ENCODE results near the gene PIK3C3. TPM values are rescaled to one million over a fixed set of nuclear protein-coding genes. Genes with fewer than 3 reads are reported as not detected.

The PIK3C3 gene
- polyA plus RNA-seq, 1 donor from 2014 or later = 42.9 TPM

DNA sequence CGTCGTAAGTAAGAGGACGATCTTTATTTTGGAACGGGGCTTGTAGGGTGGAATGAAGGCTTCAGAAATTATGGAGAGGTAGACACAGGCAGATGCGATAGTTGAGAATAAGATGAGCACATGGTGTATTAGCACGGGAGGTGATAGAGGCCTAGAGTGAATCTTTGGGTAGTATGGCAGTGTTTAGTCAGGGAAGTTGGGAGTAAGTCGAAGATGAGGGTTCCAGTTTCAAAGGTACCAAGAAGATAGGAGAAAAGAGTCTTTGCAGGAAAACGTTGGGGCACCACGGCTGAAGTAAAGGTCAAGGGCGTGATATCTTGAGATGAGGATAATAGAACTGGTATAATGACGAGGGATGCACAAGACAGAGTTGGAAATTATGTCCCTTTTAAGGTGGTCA, 654 bp downstream of the PIK3C3 start:
- H3K9me2 ChIP-seq (ENCODE audit: insufficient read depth, low read length) = no peaks in the 10 kb centered on the region
- no peaks in the 10 kb centered on the region for H3K27me3 ChIP-seq (ENCODE audit: insufficient read depth, low read depth, low read length)
- H3K9ac ChIP-seq (ENCODE audit: low read length) = peak overlapping the region; percentile 68
- no peak for TF ChIP-seq MXI1 (conservative IDR thresholded peaks at IDR 0.05; ENCODE audit: poor library complexity, severe bottlenecking)
- TF ChIP-seq, protein P1, sequence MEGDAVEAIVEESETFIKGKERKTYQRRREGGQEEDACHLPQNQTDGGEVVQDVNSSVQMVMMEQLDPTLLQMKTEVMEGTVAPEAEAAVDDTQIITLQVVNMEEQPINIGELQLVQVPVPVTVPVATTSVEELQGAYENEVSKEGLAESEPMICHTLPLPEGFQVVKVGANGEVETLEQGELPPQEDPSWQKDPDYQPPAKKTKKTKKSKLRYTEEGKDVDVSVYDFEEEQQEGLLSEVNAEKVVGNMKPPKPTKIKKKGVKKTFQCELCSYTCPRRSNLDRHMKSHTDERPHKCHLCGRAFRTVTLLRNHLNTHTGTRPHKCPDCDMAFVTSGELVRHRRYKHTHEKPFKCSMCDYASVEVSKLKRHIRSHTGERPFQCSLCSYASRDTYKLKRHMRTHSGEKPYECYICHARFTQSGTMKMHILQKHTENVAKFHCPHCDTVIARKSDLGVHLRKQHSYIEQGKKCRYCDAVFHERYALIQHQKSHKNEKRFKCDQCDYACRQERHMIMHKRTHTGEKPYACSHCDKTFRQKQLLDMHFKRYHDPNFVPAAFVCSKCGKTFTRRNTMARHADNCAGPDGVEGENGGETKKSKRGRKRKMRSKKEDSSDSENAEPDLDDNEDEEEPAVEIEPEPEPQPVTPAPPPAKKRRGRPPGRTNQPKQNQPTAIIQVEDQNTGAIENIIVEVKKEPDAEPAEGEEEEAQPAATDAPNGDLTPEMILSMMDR (IDR thresholded peaks at IDR 0.05; ENCODE audit: poor library complexity, severe bottlenecking) = no peak
- TF ChIP-seq EZH2 (IDR thresholded peaks at IDR 0.05; ENCODE audit: borderline replicate concordance, insufficient read depth, low read length, poor library complexity, severe bottlenecking) = no peak
- no peak for TF ChIP-seq POLR2AphosphoS5 (IDR thresholded peaks at IDR 0.05)
- no peak for TF ChIP-seq RAD21 (conservative IDR thresholded peaks at IDR 0.05)
- TF ChIP-seq, protein P2, sequence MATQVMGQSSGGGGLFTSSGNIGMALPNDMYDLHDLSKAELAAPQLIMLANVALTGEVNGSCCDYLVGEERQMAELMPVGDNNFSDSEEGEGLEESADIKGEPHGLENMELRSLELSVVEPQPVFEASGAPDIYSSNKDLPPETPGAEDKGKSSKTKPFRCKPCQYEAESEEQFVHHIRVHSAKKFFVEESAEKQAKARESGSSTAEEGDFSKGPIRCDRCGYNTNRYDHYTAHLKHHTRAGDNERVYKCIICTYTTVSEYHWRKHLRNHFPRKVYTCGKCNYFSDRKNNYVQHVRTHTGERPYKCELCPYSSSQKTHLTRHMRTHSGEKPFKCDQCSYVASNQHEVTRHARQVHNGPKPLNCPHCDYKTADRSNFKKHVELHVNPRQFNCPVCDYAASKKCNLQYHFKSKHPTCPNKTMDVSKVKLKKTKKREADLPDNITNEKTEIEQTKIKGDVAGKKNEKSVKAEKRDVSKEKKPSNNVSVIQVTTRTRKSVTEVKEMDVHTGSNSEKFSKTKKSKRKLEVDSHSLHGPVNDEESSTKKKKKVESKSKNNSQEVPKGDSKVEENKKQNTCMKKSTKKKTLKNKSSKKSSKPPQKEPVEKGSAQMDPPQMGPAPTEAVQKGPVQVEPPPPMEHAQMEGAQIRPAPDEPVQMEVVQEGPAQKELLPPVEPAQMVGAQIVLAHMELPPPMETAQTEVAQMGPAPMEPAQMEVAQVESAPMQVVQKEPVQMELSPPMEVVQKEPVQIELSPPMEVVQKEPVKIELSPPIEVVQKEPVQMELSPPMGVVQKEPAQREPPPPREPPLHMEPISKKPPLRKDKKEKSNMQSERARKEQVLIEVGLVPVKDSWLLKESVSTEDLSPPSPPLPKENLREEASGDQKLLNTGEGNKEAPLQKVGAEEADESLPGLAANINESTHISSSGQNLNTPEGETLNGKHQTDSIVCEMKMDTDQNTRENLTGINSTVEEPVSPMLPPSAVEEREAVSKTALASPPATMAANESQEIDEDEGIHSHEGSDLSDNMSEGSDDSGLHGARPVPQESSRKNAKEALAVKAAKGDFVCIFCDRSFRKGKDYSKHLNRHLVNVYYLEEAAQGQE (IDR thresholded peaks at IDR 0.05; ENCODE audit: borderline replicate concordance) = no peak
- no peak for TF ChIP-seq SMC3 (conservative IDR thresholded peaks at IDR 0.05; ENCODE audit: poor library complexity)
- TF ChIP-seq EP300 (conservative IDR thresholded peaks at IDR 0.05; ENCODE audit: poor library complexity, severe bottlenecking) = no peak
- no peak for TF ChIP-seq TAF1 (IDR thresholded peaks at IDR 0.05; ENCODE audit: low read depth)
- H3K4me3 ChIP-seq (ENCODE audit: low read length) = peak overlapping the region; percentile 84
- peaks cover 28% of the 10 kb centered on the region for H3K79me2 ChIP-seq (replicated peaks; ENCODE audit: insufficient read depth, low read length)
- H3K4me2 ChIP-seq (ENCODE audit: low read length) = peak overlapping the region; percentile 88
- H3K9me3 ChIP-seq (ENCODE audit: low read length) = no peaks in the 10 kb centered on the region
- no peaks in the 10 kb centered on the region for H4K20me1 ChIP-seq (ENCODE audit: insufficient read depth)
- H3K36me3 ChIP-seq (ENCODE audit: insufficient read depth, low read length) = no peaks in the 10 kb centered on the region
- peak overlapping the region; percentile 56 for H3K27ac ChIP-seq (ENCODE audit: low read length)
- peak overlapping the region; percentile 40 for H2AFZ ChIP-seq (ENCODE audit: low read depth, low read length)
- H3F3A ChIP-seq (ENCODE audit: insufficient read depth, low read length, poor library complexity, severe bottlenecking) = no peaks in the 10 kb centered on the region

DNA sequence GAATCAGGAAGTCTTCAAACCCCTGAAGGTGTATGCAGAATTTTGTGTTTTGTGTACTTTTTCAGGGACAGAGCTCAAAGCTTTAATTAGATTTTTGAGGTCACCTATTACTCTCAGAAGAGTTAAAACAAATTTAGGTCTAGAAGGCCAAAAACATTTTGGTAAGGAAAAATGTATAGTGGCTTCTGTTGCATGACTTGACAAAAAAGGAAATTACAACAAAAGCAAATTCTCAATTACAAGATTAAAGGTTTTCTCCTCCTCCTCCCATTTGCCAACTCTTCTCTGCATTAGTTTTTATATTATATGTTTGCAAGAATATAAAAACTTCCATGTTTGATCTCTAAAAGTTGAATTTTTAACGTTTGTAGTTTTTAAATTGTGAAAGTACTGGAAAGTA, 4.0 kb downstream of the PIK3C3 start:
- no peaks in the 10 kb centered on the region for H3F3A ChIP-seq (ENCODE audit: insufficient read depth, low read length, poor library complexity, severe bottlenecking)
- H3K27me3 ChIP-seq (ENCODE audit: insufficient read depth, low read depth, low read length) = no peaks in the 10 kb centered on the region
- no peak overlapping the region for H3K9ac ChIP-seq (ENCODE audit: low read length)
- no peaks in the 10 kb centered on the region for H3K9me2 ChIP-seq (ENCODE audit: insufficient read depth, low read length)
- no peak overlapping the region for H2AFZ ChIP-seq (ENCODE audit: low read depth, low read length)
- no peaks in the 10 kb centered on the region for H3K9me3 ChIP-seq (ENCODE audit: low read length)
- TF ChIP-seq, protein P1 (IDR thresholded peaks at IDR 0.05; ENCODE audit: poor library complexity, severe bottlenecking) = no peak
- no peak for TF ChIP-seq EP300 (conservative IDR thresholded peaks at IDR 0.05; ENCODE audit: poor library complexity, severe bottlenecking)
- TF ChIP-seq, protein P2 (IDR thresholded peaks at IDR 0.05; ENCODE audit: borderline replicate concordance) = no peak
- no peak for TF ChIP-seq SMC3 (conservative IDR thresholded peaks at IDR 0.05; ENCODE audit: poor library complexity)
- no peak for TF ChIP-seq EZH2 (IDR thresholded peaks at IDR 0.05; ENCODE audit: borderline replicate concordance, insufficient read depth, low read length, poor library complexity, severe bottlenecking)
- TF ChIP-seq TAF1 (IDR thresholded peaks at IDR 0.05; ENCODE audit: low read depth) = no peak
- no peak for TF ChIP-seq POLR2AphosphoS5 (IDR thresholded peaks at IDR 0.05)
- no peak for TF ChIP-seq MXI1 (conservative IDR thresholded peaks at IDR 0.05; ENCODE audit: poor library complexity, severe bottlenecking)
- no peak for TF ChIP-seq RAD21 (conservative IDR thresholded peaks at IDR 0.05)
- no peak overlapping the region for H3K4me2 ChIP-seq (ENCODE audit: low read length)
- no peak overlapping the region for H3K27ac ChIP-seq (ENCODE audit: low read length)
- no peak overlapping the region for H3K4me3 ChIP-seq (ENCODE audit: low read length)
- H4K20me1 ChIP-seq (ENCODE audit: insufficient read depth) = no peaks in the 10 kb centered on the region
- H3K79me2 ChIP-seq (replicated peaks; ENCODE audit: insufficient read depth, low read length) = peaks cover 28% of the 10 kb centered on the region
- peaks cover 4% of the 10 kb centered on the region for H3K36me3 ChIP-seq (ENCODE audit: insufficient read depth, low read length)

Measured in neural cell (in vitro differentiated cells).